ENCODE results near the gene SMG6. TPM values are rescaled to one million over a fixed set of nuclear protein-coding genes. Genes with fewer than 3 reads are reported as not detected.
"Not testable (repeated sequence)": the region's sequence is repeated elsewhere in the genome, so short reads cannot be mapped to it uniquely, and the experiment has no call there.

The SMG6 gene
- total and polyA plus RNA-seq, 4 donors = 16.2 to 67.3 (median 31.4) TPM

DNA sequence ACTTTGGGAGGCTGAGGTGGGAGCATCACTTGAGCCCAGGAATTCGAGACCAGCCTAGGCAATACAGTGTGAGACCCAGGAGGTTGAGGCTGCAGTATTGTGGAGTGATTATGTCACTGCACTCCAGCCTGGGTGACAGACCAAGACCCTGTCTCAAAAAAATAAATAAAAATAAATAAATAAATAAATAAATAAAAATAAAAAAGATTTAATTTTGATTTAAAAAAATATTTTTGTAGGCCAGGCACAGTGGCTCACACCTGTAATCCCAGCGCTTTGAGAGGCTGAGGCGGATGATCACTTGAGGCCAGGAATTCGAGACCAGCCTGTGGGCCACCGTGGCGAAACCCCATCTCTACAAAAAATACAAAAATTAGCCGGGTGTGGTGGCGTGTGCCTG, 104.2 kb downstream of the SMG6 start:
- H3K4me1 ChIP-seq (ENCODE audit: control insufficient read depth in 1 of 2, insufficient read depth in 2 of 2, low read length in 2 of 2); H3K27ac ChIP-seq (ENCODE audit: low read depth in 1 of 2, low read length in 2 of 2); H3K27me3 ChIP-seq (ENCODE audit: control insufficient read depth in 1 of 2, insufficient read depth in 2 of 2, low read length in 1 of 2); H3K36me3 ChIP-seq (ENCODE audit: control insufficient read depth in 1 of 2, insufficient read depth in 2 of 2, low read length in 1 of 2); ATAC-seq (ENCODE audit: low FRiP score); DNase-seq; H3K9me3 ChIP-seq (ENCODE audit: control insufficient read depth, low read length); intact Hi-C loops (cut with DNase I); H3K4me3 ChIP-seq (ENCODE audit: low read length in 2 of 2): not testable (repeated sequence)
- WGBS, 2 donors = 97 to 99% methylated on average over 8 of the region's 8 CpGs

GRCh38 chr17:2198927-2199326, 104.7 kb downstream of the SMG6 start:
- Histone ChIP-seq H3K9me3 (ENCODE audit: control insufficient read depth, low read length) (no peaks in the 10 kb centered on the region), H3K4me1 (ENCODE audit: control insufficient read depth in 1 of 2, insufficient read depth in 2 of 2, low read length in 2 of 2) (no peaks in the 10 kb centered on the region), H3K4me3 (ENCODE audit: low read length in 2 of 2) (no peak overlapping the region), H3K36me3 (ENCODE audit: control insufficient read depth in 1 of 2, insufficient read depth in 2 of 2, low read length in 1 of 2) (peaks cover 0 to 2% of the 10 kb centered on the region in 2 donors), H3K27ac (ENCODE audit: low read depth in 1 of 2, low read length in 2 of 2) (no peak overlapping the region), H3K27me3 (ENCODE audit: control insufficient read depth in 1 of 2, insufficient read depth in 2 of 2, low read length in 1 of 2) (no peaks in the 10 kb centered on the region)
- ATAC-seq (ENCODE audit: low FRiP score) (no peak), DNase-seq (no peak)
- intact Hi-C loops (cut with DNase I) = no loop called here
- WGBS, 2 donors = 80 to 84% methylated on average over 6 of the region's 6 CpGs

- Histone ChIP-seq H3K27me3 (ENCODE audit: control insufficient read depth in 1 of 2, insufficient read depth in 2 of 2, low read length in 1 of 2) (no peaks in the 10 kb centered on the region), H3K27ac (ENCODE audit: low read depth in 1 of 2, low read length in 2 of 2) (no peak overlapping the region), H3K36me3 (ENCODE audit: control insufficient read depth in 1 of 2, insufficient read depth in 2 of 2, low read length in 1 of 2) (peaks cover 0 to 2% of the 10 kb centered on the region in 2 donors), H3K4me1 (ENCODE audit: control insufficient read depth in 1 of 2, insufficient read depth in 2 of 2, low read length in 2 of 2) (peaks cover 0 to 2% of the 10 kb centered on the region in 2 donors), H3K4me3 (ENCODE audit: low read length in 2 of 2) (no peak overlapping the region), H3K9me3 (ENCODE audit: control insufficient read depth, low read length) (no peaks in the 10 kb centered on the region)
- DNase-seq = no peak
- intact Hi-C loops (cut with DNase I) = no loop called here
- 85 to 95% methylated on average over 6 of the region's 6 CpGs for whole genome bisulfite sequencing, 2 donors
- no peak for ATAC-seq (ENCODE audit: low FRiP score)
Measured at GRCh38 chr17:2197271-2197670, 106.3 kb downstream of the SMG6 start.

DNA sequence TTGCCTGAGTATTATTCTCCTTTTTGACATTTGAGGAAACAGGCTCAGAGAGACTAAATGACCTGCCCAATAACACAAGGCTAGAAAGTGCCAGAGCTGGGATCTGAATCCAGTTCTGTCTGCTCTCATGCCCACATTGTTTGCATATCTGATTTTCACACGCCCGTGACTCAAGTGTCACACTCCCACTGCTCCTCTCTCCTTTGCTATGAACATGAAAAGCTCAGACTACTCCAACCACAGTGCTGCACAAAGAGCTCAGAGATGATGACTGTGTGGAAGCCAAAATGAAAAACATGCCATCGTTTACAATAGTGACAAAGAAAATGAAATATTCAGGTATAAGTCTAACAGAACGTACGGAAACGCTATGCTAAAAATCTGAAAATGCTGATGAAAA, 107.9 kb downstream of the SMG6 start:
- 61 to 62% methylated on average over 6 of the region's 6 CpGs for WGBS, 2 donors
- Histone ChIP-seq H3K36me3 (ENCODE audit: control insufficient read depth in 1 of 2, insufficient read depth in 2 of 2, low read length in 1 of 2) (peaks cover 0 to 2% of the 10 kb centered on the region in 2 donors), H3K27ac (ENCODE audit: low read depth in 1 of 2, low read length in 2 of 2) (no peak overlapping the region), H3K4me1 (ENCODE audit: control insufficient read depth in 1 of 2, insufficient read depth in 2 of 2, low read length in 2 of 2) (peaks cover 0 to 2% of the 10 kb centered on the region in 2 donors), H3K9me3 (ENCODE audit: control insufficient read depth, low read length) (no peaks in the 10 kb centered on the region), H3K27me3 (ENCODE audit: control insufficient read depth in 1 of 2, insufficient read depth in 2 of 2, low read length in 1 of 2) (no peaks in the 10 kb centered on the region), H3K4me3 (ENCODE audit: low read length in 2 of 2) (no peak overlapping the region)
- ATAC-seq (ENCODE audit: low FRiP score) = no peak
- no peak for DNase-seq
- intact Hi-C loops (cut with DNase I) = no loop called here

- peaks cover 2% of the 10 kb centered on the region in 2 donors for H3K4me1 ChIP-seq (ENCODE audit: control insufficient read depth in 1 of 2, insufficient read depth in 2 of 2, low read length in 2 of 2)
- no peaks in the 10 kb centered on the region for H3K9me3 ChIP-seq (ENCODE audit: control insufficient read depth, low read length)
- no peak overlapping the region for H3K27ac ChIP-seq (ENCODE audit: low read depth in 1 of 2, low read length in 2 of 2)
- ATAC-seq (ENCODE audit: low FRiP score) (no peak), DNase-seq (no peak)
- no peaks in the 10 kb centered on the region for H3K27me3 ChIP-seq (ENCODE audit: control insufficient read depth in 1 of 2, insufficient read depth in 2 of 2, low read length in 1 of 2)
- WGBS, 2 donors = 69 to 86% methylated on average over 5 of the region's 5 CpGs
- H3K36me3 ChIP-seq (ENCODE audit: control insufficient read depth in 1 of 2, insufficient read depth in 2 of 2, low read length in 1 of 2) = peaks cover 0 to 2% of the 10 kb centered on the region in 2 donors
- no peak overlapping the region for H3K4me3 ChIP-seq (ENCODE audit: low read length in 2 of 2)
- intact Hi-C loops (cut with DNase I) = no loop called here
Measured at GRCh38 chr17:2194889-2195335, 108.7 kb downstream of the SMG6 start.

- Histone ChIP-seq H3K36me3 (ENCODE audit: control insufficient read depth in 1 of 2, insufficient read depth in 2 of 2, low read length in 1 of 2) (peaks cover 0 to 2% of the 10 kb centered on the region in 2 donors), H3K4me1 (ENCODE audit: control insufficient read depth in 1 of 2, insufficient read depth in 2 of 2, low read length in 2 of 2) (peaks cover 6 to 7% of the 10 kb centered on the region in 2 donors)
- WGBS, 2 donors = 27 to 31% methylated on average over 7 of the region's 7 CpGs
Measured at GRCh38 chr17:2192367-2193057, 111.1 kb downstream of the SMG6 start.

GRCh38 chr17:2191785-2192184, 111.8 kb downstream of the SMG6 start:
- ATAC-seq (ENCODE audit: low FRiP score) (no peak), DNase-seq (no peak)
- WGBS, 2 donors = 83 to 88% methylated on average over 9 of the region's 9 CpGs
- Histone ChIP-seq H3K9me3 (ENCODE audit: control insufficient read depth, low read length) (no peaks in the 10 kb centered on the region), H3K27me3 (ENCODE audit: control insufficient read depth in 1 of 2, insufficient read depth in 2 of 2, low read length in 1 of 2) (no peaks in the 10 kb centered on the region), H3K36me3 (ENCODE audit: control insufficient read depth in 1 of 2, insufficient read depth in 2 of 2, low read length in 1 of 2) (peaks cover 0 to 4% of the 10 kb centered on the region in 2 donors), H3K4me3 (ENCODE audit: low read length in 2 of 2) (no peak overlapping the region), H3K27ac (ENCODE audit: low read depth in 1 of 2, low read length in 2 of 2) (no peak overlapping the region), H3K4me1 (ENCODE audit: control insufficient read depth in 1 of 2, insufficient read depth in 2 of 2, low read length in 2 of 2) (peaks cover 6 to 7% of the 10 kb centered on the region in 2 donors)
- intact Hi-C loops (cut with DNase I) = no loop called here

More at GRCh38 chr17:2192367-2193057, 111.1 kb downstream of the SMG6 start:
- no peak for ATAC-seq (ENCODE audit: low FRiP score)
- DNase-seq = peak in 1 of 2 donors; percentile 66
- Histone ChIP-seq H3K27ac (ENCODE audit: low read depth in 1 of 2, low read length in 2 of 2) (no peak overlapping the region), H3K9me3 (ENCODE audit: control insufficient read depth, low read length) (no peaks in the 10 kb centered on the region), H3K4me3 (ENCODE audit: low read length in 2 of 2) (no peak overlapping the region), H3K27me3 (ENCODE audit: control insufficient read depth in 1 of 2, insufficient read depth in 2 of 2, low read length in 1 of 2) (no peaks in the 10 kb centered on the region)
- intact Hi-C loops (cut with DNase I) = no loop called here

- 58 to 66% methylated on average over 6 of the region's 6 CpGs for WGBS, 2 donors
- H3K27me3 ChIP-seq (ENCODE audit: control insufficient read depth in 1 of 2, insufficient read depth in 2 of 2, low read length in 1 of 2) = no peaks in the 10 kb centered on the region
- DNase-seq (no peak), ATAC-seq (ENCODE audit: low FRiP score) (no peak)
- peaks cover 0 to 6% of the 10 kb centered on the region in 2 donors for H3K36me3 ChIP-seq (ENCODE audit: control insufficient read depth in 1 of 2, insufficient read depth in 2 of 2, low read length in 1 of 2)
- no peak overlapping the region for H3K4me3 ChIP-seq (ENCODE audit: low read length in 2 of 2)
- H3K27ac ChIP-seq (ENCODE audit: low read depth in 1 of 2, low read length in 2 of 2) = no peak overlapping the region
- H3K9me3 ChIP-seq (ENCODE audit: control insufficient read depth, low read length) = no peaks in the 10 kb centered on the region
- intact Hi-C loops (cut with DNase I) = no loop called here
- H3K4me1 ChIP-seq (ENCODE audit: control insufficient read depth in 1 of 2, insufficient read depth in 2 of 2, low read length in 2 of 2) = peaks cover 6 to 7% of the 10 kb centered on the region in 2 donors
Measured at GRCh38 chr17:2191227-2191626, 112.4 kb downstream of the SMG6 start.

DNA sequence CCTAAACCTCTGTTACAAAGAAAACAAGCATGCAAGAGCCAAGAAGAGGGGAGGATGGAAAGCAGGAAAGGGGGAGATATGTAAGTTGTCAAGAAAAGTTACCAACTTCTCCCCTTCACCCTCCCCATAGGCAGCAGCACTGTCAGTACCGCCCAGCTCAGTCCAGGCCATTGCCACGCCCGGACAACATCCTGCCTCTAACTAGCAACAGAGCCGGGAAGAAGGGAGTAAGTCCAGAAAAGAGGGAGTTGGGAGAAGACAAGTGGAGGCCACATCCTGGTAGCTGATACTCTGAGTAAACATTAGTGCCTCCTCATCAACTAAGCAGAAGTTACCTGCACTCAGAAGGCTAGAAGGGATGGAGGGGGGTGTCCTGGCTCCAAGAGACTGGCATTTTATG, 113.6 kb downstream of the SMG6 start:
- ATAC-seq (ENCODE audit: low FRiP score) = peak; percentile 44
- intact Hi-C loops (cut with DNase I) = no loop called here
- WGBS, 2 donors = 78 to 87% methylated on average over 4 of the region's 4 CpGs
- Histone ChIP-seq H3K27me3 (ENCODE audit: control insufficient read depth in 1 of 2, insufficient read depth in 2 of 2, low read length in 1 of 2) (no peaks in the 10 kb centered on the region), H3K4me1 (ENCODE audit: control insufficient read depth in 1 of 2, insufficient read depth in 2 of 2, low read length in 2 of 2) (peaks cover 6 to 7% of the 10 kb centered on the region in 2 donors), H3K27ac (ENCODE audit: low read depth in 1 of 2, low read length in 2 of 2) (no peak overlapping the region), H3K9me3 (ENCODE audit: control insufficient read depth, low read length) (no peaks in the 10 kb centered on the region), H3K36me3 (ENCODE audit: control insufficient read depth in 1 of 2, insufficient read depth in 2 of 2, low read length in 1 of 2) (peaks cover 0 to 8% of the 10 kb centered on the region in 2 donors), H3K4me3 (ENCODE audit: low read length in 2 of 2) (no peak overlapping the region)
- DNase-seq = no peak

Measured in aorta (tissue), 5 donors.